GM19372 (cell line): ENCODE measurements around the gene KCNJ8.

Experiments
- ATAC-seq: cut with Tn5 transposase; IDR thresholded peaks from one replicate; pipeline ENCODE4 v1.9.1; 2021; ENCODE audit warnings: mild to moderate bottlenecking, low read depth, moderate library complexity; ENCODE audit not compliant: unreplicated experiment

KCNJ8 gene

DNA sequence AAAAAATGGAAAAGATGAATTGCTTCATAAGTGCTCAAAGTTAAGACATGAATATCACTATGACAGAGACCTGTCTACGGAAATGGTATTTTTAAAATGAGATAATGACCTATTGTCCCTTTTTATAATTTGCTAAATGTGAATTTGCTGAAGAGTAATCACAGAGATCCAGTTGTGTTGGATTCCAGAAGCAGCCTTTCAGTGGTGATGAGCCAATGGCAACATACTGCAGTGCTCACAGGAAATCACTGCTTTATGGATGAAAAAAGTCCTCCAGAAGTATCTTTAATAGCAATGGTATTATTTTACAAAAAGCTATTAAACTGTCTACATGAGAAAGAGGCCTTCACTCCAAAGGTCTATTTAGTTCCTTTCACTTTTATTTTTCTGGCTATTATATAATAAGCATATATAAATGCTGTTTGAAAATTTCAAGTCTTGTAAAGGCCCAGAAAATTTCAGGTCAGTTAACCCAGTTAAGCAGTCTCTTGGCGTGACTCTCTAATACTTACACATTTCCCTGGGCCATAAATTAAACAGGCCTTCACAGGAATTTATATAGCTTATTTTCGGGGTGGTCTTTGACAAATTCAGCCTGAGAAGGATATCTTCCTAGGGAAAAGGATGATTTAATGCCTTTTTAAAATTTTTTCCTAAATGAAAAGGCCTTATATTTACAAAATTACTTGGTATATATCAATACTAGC, 55.4 kb downstream of the KCNJ8 start:
- no peak for ATAC-seq

DNA sequence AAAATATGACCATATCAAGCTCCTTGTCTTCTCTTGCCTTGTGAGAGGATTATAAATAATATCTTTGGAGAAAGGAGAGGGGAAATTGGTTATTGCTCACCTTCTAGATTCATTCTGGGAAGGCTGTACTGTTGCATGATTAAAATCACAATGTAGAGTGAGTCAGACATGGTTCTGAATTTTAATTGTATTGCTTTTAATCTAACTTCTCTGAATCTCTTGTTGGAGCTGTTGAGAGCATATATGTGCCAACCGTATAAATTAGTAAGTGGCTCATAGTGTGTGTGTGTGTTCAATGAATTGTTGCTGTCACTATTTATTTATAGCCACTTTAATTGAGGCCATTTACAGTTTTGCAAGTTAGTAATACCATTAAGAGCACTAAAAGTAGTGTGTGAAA, 56.1 kb downstream of the KCNJ8 start:
- ATAC-seq, result no peak

GRCh38 chr12:21717767-21718166, 56.7 kb downstream of the KCNJ8 start:
- no peak for ATAC-seq

DNA sequence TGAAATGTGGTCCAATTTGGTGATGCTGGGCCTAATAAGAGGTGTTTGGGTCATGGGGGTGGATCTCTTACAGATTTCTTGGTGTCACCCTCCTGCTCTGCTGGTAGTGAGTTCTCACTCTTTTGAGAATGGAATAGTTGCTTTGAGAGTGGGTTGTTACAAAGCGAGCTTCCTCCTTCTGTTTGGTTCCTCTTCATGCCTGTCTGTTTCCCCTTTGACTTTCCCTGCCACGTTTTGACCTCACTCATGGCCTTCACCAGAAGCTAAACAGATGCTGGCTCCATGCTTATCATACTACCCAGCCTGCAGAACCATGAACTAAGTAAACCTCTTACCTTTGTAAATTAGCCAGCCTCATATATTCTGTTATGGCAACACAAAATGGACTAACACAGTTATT, 59.1 kb downstream of the KCNJ8 start:
- no peak for ATAC-seq
